Kidney epithelial cell (primary cell): ENCODE results near the gene GPX4. TPM values are rescaled to one million over a fixed set of nuclear protein-coding genes. Genes with fewer than 3 reads are reported as not detected.
A peak's percentile ranks its signal among the peaks of the same experiment; 100 is the strongest.

Experiments
- DNase-seq: peaks from one replicate; pipeline ENCODE4 v3.0.0-alpha.2; 2010; ENCODE audit warnings: low read depth
- H3K27me3 ChIP-seq: 2 replicates; pipeline ENCODE4 v1.6.0; 2011; ENCODE audit warnings: low read length; ENCODE audit not compliant: control insufficient read depth, insufficient read depth
- H3K36me3 ChIP-seq: 2 replicates; pipeline ENCODE4 v1.5.1; 2011; ENCODE audit warnings: low read length; ENCODE audit not compliant: control insufficient read depth, insufficient read depth
- H3K4me3 ChIP-seq: 2 replicates; pipeline ENCODE4 v1.5.1; 2011; ENCODE audit warnings: low read depth, mild to moderate bottlenecking, control low read depth, low read length
- total RNA-seq: library from RNA; depleted of rRNA; stranded (reverse); fragments of >200 nt; gene quantifications from 2 replicates; pipeline ENCODE4 v1.2.3, GENCODE V29; 2015
- TF ChIP-seq, protein P1 (sequence below): IDR thresholded peaks from 2 replicates; pipeline ENCODE4 v1.5.1; 2011; ENCODE audit warnings: mild to moderate bottlenecking, moderate library complexity, low read length, control low read depth, inconsistent platforms; ENCODE audit not compliant: insufficient read depth, poor library complexity, severe bottlenecking

Gene GPX4
- total RNA-seq, 1 donor from 2014 or later: 538 TPM

GRCh38 chr19:1130771-1131717 is 27.2 kb downstream of the GPX4 start:
- TF ChIP-seq, protein P1, sequence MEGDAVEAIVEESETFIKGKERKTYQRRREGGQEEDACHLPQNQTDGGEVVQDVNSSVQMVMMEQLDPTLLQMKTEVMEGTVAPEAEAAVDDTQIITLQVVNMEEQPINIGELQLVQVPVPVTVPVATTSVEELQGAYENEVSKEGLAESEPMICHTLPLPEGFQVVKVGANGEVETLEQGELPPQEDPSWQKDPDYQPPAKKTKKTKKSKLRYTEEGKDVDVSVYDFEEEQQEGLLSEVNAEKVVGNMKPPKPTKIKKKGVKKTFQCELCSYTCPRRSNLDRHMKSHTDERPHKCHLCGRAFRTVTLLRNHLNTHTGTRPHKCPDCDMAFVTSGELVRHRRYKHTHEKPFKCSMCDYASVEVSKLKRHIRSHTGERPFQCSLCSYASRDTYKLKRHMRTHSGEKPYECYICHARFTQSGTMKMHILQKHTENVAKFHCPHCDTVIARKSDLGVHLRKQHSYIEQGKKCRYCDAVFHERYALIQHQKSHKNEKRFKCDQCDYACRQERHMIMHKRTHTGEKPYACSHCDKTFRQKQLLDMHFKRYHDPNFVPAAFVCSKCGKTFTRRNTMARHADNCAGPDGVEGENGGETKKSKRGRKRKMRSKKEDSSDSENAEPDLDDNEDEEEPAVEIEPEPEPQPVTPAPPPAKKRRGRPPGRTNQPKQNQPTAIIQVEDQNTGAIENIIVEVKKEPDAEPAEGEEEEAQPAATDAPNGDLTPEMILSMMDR: no peak
- peaks cover 3% of the 10 kb centered on the region for H3K36me3 ChIP-seq
- peak overlapping the region; percentile 71 for H3K4me3 ChIP-seq
- DNase-seq: no peak
- H3K27me3 ChIP-seq: no peaks in the 10 kb centered on the region

DNA sequence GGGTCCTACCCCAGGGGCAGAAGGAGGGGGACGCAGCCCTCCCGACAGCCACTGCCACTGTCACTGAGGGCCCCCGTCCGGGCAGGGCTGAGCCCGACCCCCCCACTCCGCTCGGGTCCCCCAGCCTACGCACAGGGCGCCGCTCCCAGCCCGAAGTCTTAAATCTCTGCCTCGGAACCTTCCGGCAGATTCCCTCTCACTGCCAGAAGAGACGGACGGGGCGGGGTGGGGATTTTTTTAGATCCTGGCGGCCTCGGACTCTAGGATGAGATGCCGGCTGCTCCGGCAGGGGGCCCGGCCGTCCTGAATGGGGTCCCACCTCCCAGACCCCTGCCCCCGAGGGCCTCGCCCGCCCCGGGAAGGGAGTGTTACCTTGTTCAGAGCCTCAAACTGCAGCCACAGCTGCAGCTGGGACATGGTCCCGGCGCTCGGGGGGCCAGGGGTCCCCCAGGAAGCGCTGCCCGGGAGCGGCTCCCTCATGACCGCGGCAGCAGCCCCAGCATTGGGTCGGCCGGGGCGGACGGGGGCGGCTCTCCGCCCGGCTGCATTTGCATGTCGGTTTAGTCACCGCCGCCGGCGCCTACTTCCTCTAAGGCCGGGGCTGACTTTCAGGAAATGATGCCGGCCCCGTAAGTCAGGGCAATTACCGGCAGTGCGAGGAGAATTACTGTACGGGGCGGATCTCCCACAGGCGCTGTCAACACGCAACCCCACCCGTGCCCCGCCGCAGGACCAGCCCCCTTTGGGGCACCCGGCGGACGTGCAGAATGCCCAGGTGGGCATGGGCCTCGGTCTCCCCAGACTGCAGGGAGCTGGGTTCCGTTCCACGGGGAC is 28.1 kb downstream of the GPX4 start:
- Histone ChIP-seq H3K4me3 (peak overlapping the region; percentile 71), H3K27me3 (no peaks in the 10 kb centered on the region), H3K36me3 (peaks cover 3% of the 10 kb centered on the region)
- TF ChIP-seq, protein P1: no peak
- peak; percentile 63 for DNase-seq

GRCh38 chr19:1132552-1133383 is 29.0 kb downstream of the GPX4 start:
- Histone ChIP-seq H3K27me3 (no peaks in the 10 kb centered on the region), H3K4me3 (peak overlapping the region; percentile 71), H3K36me3 (peaks cover 2% of the 10 kb centered on the region)
- TF ChIP-seq, protein P1: no peak
- DNase-seq: no peak

- Histone ChIP-seq H3K4me3 (no peak overlapping the region), H3K27me3 (no peaks in the 10 kb centered on the region), H3K36me3 (peaks cover 2% of the 10 kb centered on the region)
- DNase-seq: no peak
- TF ChIP-seq, protein P1: no peak
These were observed 29.7 kb downstream of the GPX4 start for GRCh38 chr19:1133471-1133929.

DNA sequence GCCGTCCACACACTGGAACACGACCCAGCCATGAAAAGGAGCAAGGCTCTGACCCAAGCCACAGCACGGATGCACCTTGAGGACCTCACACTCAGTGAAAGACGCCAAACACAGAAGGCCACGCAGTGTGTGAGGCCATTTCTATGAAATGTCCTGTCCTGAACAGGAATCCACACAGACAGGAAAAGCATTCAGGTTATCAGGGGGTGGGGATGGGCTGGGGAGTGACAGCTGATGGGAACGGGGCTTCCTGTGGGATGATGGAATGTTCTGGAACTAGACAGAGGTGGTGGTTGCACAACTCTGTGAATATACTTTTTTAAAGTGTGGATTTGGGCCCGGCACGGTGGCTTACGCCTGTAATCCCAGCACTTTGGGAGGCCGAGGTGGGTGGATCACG is 30.6 kb downstream of the GPX4 start:
- no peak for DNase-seq
- no peaks in the 10 kb centered on the region for H3K27me3 ChIP-seq
- TF ChIP-seq, protein P1: no peak

More for the DNA sequence above, 30.6 kb downstream of the GPX4 start:
- H3K36me3 ChIP-seq: peaks cover 2% of the 10 kb centered on the region
- H3K4me3 ChIP-seq: no peak overlapping the region
